Right lobe of liver (tissue), 6 donors: Measurements from ENCODE around the gene NTN1. TPM values are rescaled to one million over a fixed set of nuclear protein-coding genes. Genes with fewer than 3 reads are reported as not detected.
"Not testable (repeated sequence)": the region's sequence is repeated elsewhere in the genome, so short reads cannot be mapped to it uniquely, and the experiment has no call there.

Source experiments
- ATAC-seq, 4 donors: fragments of 200-7000 bp; cut with Tn5 transposase; one replicate each; pipeline ENCODE4 v1.9.1; 2020; ENCODE audit warnings: mild to moderate bottlenecking in 4 of 4, moderate library complexity in 4 of 4
- DNase-seq, 3 donors: peaks; one replicate each; pipeline ENCODE4 v3.0.0-alpha.2; 2020
- H3K27ac ChIP-seq, 3 donors: fragments of 200-600 bp; one replicate each; pipeline ENCODE4 v1.8.0; 2022
- H3K27me3 ChIP-seq, 2 donors: fragments of 200-600 bp; one replicate each; pipeline ENCODE4 v1.8.0; 2022
- H3K36me3 ChIP-seq, 4 donors: fragments of 200-600 bp; sonication (generic) in 1 of 4; one replicate each; pipeline versions ENCODE4 v1.5.1 to v1.8.0; 2017 to 2022; ENCODE audit warnings: control low read depth in 1 of 4
- H3K4me1 ChIP-seq, 4 donors: fragments of 200-600 bp; sonication (generic) in 1 of 4; one replicate each; pipeline versions ENCODE4 v1.5.1 to v1.8.0; 2017 to 2022; ENCODE audit warnings: control low read depth in 1 of 4
- H3K4me3 ChIP-seq, 3 donors: fragments of 200-600 bp; one replicate each; pipeline ENCODE4 v1.8.0; 2022
- H3K9me3 ChIP-seq, 4 donors: fragments of 200-600 bp; sonication (generic) in 1 of 4; one replicate each; pipeline versions ENCODE4 v1.5.1 to v1.8.0; 2017 to 2022; ENCODE audit warnings: control low read depth in 1 of 4
- POLR2A ChIP-seq: fragments of 450-650 bp; IDR thresholded peaks from one replicate; pipeline ENCODE4 v1.6.1; 2017; ENCODE audit warnings: antibody characterized with exemption, mild to moderate bottlenecking
- WGBS: methylation state at CpG from one replicate; pipeline ENCODE4 v1.1.6; 2018; ENCODE audit warnings: low coverage, low lambda C conversion rate; ENCODE audit not compliant: insufficient coverage; ENCODE audit errors: missing lambda C conversion rate; 5-methylcytosine and 5-hydroxymethylcytosine counted together
- intact Hi-C, 2 donors: fragments of 100-400 bp; cut with DNase I; formaldehyde crosslinking; loops; one replicate each; pipeline versions ENCODE4 v1.11.2 to v1.14.1; 2022
- total RNA-seq, 6 experiments: library from RNA; depleted of rRNA in 2 of 6; stranded (reverse); fragments of >200 nt in 2 of 6; fragmentation: NEBNext Ultra II Directional in 3 of 6; extraction: Animal tissue kit (Norgen Biotek cat#: 25700) in 3 of 6; gene quantifications; one replicate each; pipeline versions ENCODE4 v1.1.0 to v1.2.4, GENCODE V29; 2016 to 2023
- TF ChIP-seq, protein P1 (sequence below), 4 donors: fragments of 200-600 bp in 3 of 4; fragments of 450-650 bp in 1 of 4; IDR thresholded peaks; one replicate each; pipeline versions ENCODE4 v1.5.1 to v1.8.0; 2016 to 2022; ENCODE audit warnings: antibody characterized with exemption in 4 of 4, mild to moderate bottlenecking in 2 of 4
- donor health status: DM: no; HTN: yes; CAD: no.
- donor health status: DM: no; HTN: no; CAD: no.
- donor health status: DM: no; HTN: no; CAD: no.
- donor health status: DM: no; HTN: yes; CAD: no.
- donor health status: DM: no; HTN: yes; CAD: no.

Gene NTN1
- total RNA-seq, 6 experiments from 2014 or later: 3.5 to 12.5 (median 8.5) TPM

DNA sequence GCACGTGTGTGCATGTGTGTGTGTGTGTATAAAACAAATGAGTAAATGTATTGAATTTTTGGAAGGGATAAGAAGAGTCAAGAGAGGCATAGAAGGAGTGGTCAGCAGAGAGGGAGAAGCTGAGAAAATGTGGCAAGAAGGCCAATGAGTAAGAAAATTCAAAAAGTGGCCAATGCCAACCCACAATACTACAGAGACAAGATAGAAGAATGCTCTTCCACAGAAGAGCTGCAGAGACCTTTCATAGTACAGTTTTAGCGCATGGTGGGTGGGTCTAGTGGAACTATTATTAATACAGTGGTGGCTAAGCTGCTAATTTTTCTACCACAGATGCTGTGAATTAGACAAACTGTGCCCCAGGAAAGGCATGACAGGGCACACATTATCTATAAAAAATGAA, 233.5 kb downstream of the NTN1 start:
- intact Hi-C loops: no loop called here
- no peaks in the 10 kb centered on the region for H3K36me3 ChIP-seq
- 67% methylated on average over 1 of the region's 2 CpGs for WGBS
- no peak for TF ChIP-seq POLR2A
- H3K27ac ChIP-seq: no peak overlapping the region
- H3K27me3 ChIP-seq: no peaks in the 10 kb centered on the region
- DNase-seq (no peak), ATAC-seq (no peak)
- H3K4me1 ChIP-seq: no peaks in the 10 kb centered on the region
- no peaks in the 10 kb centered on the region for H3K9me3 ChIP-seq
- H3K4me3 ChIP-seq: no peak overlapping the region

DNA sequence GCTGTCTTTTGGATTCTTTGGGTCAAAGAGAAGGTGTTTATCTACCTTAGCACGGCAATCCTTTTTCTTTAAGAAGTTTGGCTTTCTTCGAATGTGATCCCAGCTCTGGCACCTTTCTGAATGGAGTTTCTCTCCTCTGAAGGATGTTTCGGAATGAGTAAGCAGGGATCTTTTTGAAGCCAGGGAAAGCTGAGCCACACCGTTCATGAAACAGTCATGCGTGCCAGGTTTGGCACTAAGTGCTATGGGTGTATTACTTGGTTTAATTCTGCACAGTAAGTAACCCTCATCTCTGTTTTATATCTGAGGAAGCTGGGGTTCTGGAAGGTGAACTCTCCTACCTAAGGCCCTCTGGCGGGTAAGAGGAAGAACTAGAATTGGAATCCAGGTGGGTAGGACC, 234.5 kb downstream of the NTN1 start:
- DNase-seq: no peak
- Histone ChIP-seq H3K4me1 (no peaks in the 10 kb centered on the region), H3K36me3 (no peaks in the 10 kb centered on the region), H3K27me3 (no peaks in the 10 kb centered on the region), H3K4me3 (no peak overlapping the region), H3K27ac (no peak overlapping the region), H3K9me3 (no peaks in the 10 kb centered on the region)
- intact Hi-C loops: no loop called here
- no peak for ATAC-seq
- WGBS: 70% methylated on average over 5 of the region's 6 CpGs
- TF ChIP-seq, protein P1, sequence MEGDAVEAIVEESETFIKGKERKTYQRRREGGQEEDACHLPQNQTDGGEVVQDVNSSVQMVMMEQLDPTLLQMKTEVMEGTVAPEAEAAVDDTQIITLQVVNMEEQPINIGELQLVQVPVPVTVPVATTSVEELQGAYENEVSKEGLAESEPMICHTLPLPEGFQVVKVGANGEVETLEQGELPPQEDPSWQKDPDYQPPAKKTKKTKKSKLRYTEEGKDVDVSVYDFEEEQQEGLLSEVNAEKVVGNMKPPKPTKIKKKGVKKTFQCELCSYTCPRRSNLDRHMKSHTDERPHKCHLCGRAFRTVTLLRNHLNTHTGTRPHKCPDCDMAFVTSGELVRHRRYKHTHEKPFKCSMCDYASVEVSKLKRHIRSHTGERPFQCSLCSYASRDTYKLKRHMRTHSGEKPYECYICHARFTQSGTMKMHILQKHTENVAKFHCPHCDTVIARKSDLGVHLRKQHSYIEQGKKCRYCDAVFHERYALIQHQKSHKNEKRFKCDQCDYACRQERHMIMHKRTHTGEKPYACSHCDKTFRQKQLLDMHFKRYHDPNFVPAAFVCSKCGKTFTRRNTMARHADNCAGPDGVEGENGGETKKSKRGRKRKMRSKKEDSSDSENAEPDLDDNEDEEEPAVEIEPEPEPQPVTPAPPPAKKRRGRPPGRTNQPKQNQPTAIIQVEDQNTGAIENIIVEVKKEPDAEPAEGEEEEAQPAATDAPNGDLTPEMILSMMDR (IDR thresholded peaks at IDR 0.05): no peak
- TF ChIP-seq POLR2A: no peak

DNA sequence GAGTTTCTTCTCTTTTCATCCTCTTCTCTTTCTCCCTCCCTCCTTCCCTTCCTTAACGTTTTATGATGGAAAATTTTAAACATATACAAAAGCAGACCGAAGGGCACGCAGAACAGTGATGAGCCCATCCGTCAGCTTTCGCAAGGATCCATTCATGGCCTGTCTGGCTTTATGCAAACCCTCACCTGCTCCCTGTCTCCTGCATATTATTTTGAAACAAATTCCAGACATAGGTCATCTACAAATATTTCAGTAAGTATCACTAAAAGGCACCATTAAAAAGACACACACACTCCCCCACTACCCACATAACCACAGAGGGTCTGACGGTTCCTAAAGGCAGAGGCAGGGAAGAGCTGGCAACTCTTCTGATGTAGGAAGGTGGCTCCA, 235.0 kb downstream of the NTN1 start:
- Histone ChIP-seq H3K4me3 (no peak overlapping the region), H3K9me3 (no peaks in the 10 kb centered on the region), H3K4me1 (no peaks in the 10 kb centered on the region), H3K27ac (no peak overlapping the region), H3K36me3 (no peaks in the 10 kb centered on the region), H3K27me3 (no peaks in the 10 kb centered on the region)
- WGBS: 47% methylated on average over 3 of the region's 6 CpGs
- DNase-seq: no peak
- intact Hi-C loops: no loop called here
- no peak for TF ChIP-seq POLR2A
- TF ChIP-seq, protein P1 (IDR thresholded peaks at IDR 0.05): no peak
- no peak for ATAC-seq

DNA sequence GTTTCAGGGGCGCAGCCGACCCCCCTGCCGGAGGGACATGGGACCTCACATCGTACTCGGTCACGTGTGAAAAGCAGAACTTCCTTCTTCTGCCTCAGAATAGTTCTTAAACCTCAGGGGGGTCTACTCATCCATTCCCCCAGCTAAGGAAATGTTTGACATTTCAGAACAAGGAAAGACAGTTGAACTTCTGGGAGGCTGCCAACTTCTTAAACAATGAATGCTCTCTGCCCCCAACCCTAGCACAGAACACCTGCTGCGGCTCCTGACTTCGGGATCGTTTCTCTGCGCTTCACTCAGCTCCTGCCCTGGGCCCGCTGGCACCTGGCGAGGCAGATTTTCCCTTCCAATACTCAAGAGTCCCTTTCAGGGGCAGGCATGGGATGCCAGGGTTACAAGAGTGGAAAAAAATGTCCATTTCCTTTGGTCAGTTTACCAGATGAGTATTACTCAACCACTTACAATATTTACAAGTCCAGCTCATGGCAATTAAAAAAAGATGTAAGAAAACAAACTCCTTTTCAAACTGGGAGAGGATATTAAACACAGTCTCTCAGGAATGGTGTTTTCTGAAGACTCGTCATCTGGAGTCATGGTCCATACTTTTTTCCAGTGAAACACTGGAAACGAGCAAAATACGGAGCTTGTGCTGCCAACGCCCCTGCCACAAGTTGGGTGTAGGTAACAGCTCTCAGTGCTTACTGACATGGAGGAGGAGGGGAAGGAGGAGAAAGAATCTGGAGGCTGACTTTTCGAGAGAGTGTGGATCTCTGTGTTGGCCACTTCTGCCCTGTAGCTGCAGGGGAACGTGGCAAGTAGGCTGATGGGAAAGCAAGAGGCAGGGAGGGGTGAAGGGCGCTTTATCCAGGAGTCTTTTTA, 235.7 kb downstream of the NTN1 start:
- no peaks in the 10 kb centered on the region for H3K36me3 ChIP-seq
- no peak overlapping the region for H3K27ac ChIP-seq
- no peak for DNase-seq
- intact Hi-C loops: no loop called here
- TF ChIP-seq, protein P1 (IDR thresholded peaks at IDR 0.05): no peak
- TF ChIP-seq POLR2A: no peak
- H3K27me3 ChIP-seq: no peaks in the 10 kb centered on the region
- H3K9me3 ChIP-seq: no peaks in the 10 kb centered on the region
- H3K4me1 ChIP-seq: no peaks in the 10 kb centered on the region
- H3K4me3 ChIP-seq: no peak overlapping the region
- 57% methylated on average over 13 of the region's 19 CpGs for WGBS
- ATAC-seq: no peak

DNA sequence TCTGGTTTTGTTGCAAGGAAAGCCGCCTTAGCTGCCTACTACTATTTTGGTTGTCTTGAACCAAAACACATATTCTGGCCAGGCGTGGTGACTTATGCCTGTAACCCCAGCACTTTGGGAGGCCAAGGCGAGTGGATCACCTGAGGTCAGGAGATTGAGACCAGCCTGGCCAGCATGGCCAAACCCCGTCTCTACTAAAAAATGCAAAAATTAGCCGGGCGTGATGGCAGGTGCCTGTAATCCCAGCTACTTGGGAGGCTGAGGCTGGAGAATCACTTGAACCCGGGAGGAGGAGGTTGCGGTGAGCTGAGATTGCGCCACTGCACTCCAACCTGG, 236.3 kb downstream of the NTN1 start:
- H3K9me3 ChIP-seq, H3K27me3 ChIP-seq, H3K4me1 ChIP-seq, intact Hi-C loops, H3K4me3 ChIP-seq, H3K27ac ChIP-seq, DNase-seq, H3K36me3 ChIP-seq, ATAC-seq: not testable (repeated sequence)
- WGBS: 88% methylated on average over 5 of the region's 9 CpGs
